Caki2 (cell line): ENCODE measurements around the gene CADPS2. TPM values are rescaled to one million over a fixed set of nuclear protein-coding genes. Genes with fewer than 3 reads are reported as not detected.

Experiments used
- DNase-seq: peaks from one replicate; pipeline ENCODE4 v3.0.0-alpha.2; 2015; ENCODE audit warnings: low read depth
- in situ Hi-C: cut with HindIII; loops from 2 replicates; pipeline ENCODE4 v1.10.0; 2016; ENCODE audit warnings: low sequenced_read_pairs, low pct_unique_long_range_greater_than_20kb, mixed read lengths
- total RNA-seq: library from RNA; depleted of rRNA; stranded (reverse); fragments of >200 nt; shearing (Covaris generic); gene quantifications from 2 replicates; pipeline ENCODE4 v1.2.3, GENCODE V29; 2014; ENCODE audit warnings: low replicate concordance

CADPS2 gene
- total RNA-seq, 1 experiment from 2014 or later: 6.5 TPM

GRCh38 chr7:122597277-122597676 is 289.0 kb downstream of the CADPS2 start:
- in situ Hi-C loops: no loop called here
- DNase-seq: no peak

- in situ Hi-C loops: no loop called here
- DNase-seq: no peak
These were observed 290.4 kb downstream of the CADPS2 start for GRCh38 chr7:122595885-122596284.

DNA sequence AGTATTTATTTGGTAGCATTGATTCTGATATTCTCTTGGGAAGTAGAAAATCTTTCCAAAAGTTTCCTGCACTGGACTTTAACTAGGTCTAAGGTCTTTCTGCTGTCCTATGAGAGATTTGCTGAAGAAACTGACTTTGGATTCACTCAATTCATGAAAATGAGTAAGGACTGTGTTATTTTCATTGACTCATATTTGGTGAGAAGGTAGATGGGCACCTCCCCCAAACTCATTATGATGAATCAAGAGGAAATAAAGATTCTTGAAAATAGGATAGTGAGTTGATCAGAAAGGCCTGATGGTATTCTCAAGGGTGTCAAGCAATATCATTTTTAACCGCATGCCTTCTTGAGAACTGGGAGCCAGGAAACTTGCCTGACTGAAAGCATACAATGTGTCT is 297.6 kb downstream of the CADPS2 start:
- in situ Hi-C loops: no loop called here
- no peak for DNase-seq

DNA sequence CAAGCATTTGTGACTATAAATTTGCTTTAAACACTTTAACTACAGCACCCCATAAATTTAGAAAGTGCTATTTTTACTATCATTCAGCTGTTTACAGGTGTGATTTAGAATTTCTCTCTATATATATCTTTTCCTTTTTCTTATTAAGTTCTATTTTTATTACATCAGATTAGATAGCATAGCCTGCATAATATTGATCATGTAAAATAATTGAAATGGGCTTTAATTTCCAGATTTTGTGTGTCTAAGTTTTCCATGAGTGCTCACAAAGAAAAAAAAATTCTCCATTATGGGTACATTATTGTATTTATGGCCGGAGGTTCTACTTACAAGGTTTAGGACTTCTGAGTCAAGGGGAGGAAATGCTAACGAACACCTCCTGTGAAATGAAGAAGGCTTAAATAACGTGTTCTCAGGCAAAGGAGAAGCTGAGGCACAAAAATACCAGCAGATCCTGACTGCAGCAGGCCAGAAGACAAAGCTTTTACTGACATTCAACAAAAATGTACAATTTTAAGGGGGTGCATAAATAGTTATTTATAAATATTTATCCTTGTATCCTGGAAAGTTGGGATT is 301.5 kb downstream of the CADPS2 start:
- in situ Hi-C loops: no loop called here
- DNase-seq: no peak

- in situ Hi-C loops: no loop called here
- DNase-seq: no peak
These were observed 307.9 kb downstream of the CADPS2 start for GRCh38 chr7:122578350-122578749.

DNA sequence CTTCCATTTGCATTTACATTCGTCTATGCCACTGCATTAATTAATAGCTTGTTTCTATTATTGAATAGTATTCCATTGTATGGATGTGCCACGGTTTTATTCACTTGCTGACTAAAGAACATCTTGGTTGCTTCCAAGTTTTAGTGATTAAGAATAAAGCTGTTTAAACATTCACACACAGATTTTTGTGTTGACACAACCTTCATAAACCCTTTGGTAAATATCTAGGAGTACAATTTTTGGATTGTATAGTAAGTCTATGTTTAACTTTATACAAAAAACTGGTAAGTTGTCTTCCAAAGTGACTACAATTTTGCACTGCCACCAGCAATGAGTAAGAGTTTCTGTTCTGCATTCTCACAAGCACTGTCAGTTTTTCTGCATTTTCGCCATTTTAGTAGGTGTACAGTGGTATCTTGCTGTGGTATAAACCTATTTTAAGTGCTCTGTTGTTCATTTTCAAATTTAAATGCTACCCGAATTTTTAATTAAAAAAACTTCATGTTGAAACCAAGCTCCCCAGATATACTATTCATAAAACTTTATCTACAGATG is 308.7 kb downstream of the CADPS2 start:
- in situ Hi-C loops: no loop called here
- no peak for DNase-seq

DNA sequence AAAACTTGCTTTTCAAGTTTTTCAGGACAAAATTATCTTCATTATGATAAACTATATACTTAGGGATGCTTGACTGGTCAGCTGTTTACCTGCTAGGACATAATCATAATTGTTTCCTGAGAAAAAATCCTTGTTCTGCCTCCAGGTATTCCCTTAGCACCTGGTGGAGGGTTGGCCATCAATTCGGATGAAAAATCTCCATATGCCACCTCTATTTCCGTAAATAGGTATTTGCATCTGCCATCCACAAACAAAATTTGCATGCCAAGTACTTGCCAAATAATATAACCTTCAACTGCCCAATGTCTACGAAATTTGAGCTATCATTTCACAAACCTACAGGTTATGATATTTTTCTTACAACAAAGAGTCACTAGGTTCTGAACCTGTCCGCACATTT is 313.6 kb downstream of the CADPS2 start:
- in situ Hi-C loops: no loop called here
- DNase-seq: no peak

DNA sequence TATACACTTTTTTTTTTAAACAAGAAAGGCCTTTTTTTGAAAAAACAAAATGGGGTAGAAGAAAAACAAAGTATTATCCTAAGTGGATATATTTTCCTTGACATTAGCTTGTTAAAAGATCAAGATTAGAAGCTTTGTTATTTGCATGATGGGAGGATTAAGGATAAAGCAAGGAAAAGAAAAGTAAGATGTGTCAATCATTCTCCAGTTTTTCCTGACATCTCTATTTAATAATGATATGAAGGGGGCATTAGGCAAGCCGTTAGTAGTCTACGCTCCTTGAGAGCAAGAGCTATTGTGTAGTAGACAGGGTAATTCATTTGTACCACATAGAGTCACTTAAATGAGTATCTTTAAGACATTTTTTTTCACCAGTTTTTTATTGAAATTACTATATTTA is 324.9 kb downstream of the CADPS2 start:
- in situ Hi-C loops: no loop called here
- DNase-seq: no peak

DNA sequence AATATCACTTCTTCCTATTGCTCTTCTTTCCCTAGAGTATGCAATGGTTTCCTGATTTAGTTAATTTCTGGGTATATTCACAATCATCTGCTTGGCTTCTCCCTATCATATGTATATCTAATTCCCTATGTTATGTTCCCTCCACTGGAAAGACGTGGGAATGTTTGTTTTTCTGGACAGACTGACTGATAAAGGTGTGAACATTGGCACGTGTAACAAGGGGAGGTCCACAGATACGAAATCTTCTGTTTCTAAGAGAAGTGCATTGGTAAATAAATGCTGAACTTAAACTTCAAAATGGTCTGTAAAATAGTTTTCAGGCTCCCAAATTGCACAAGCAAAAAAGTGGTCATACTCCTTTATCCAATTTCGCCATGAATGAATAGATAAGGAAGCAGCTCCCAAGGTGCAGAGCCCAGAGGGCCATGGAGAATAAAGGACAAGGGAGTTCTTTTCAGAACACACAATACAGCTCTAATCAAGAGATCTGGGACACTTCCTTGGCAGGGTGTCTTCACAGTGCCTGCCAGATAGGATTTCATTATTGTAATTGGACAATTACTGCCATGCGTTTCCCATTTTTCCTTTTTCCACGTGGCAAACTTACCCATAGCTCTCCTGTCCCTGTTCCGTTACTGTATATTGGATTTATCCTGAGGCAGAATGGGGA is 329.3 kb downstream of the CADPS2 start:
- in situ Hi-C loops: no loop called here
- DNase-seq: no peak

- no peak for DNase-seq
- in situ Hi-C loops: no loop called here
These were observed 330.0 kb downstream of the CADPS2 start for GRCh38 chr7:122556219-122556618.

DNA sequence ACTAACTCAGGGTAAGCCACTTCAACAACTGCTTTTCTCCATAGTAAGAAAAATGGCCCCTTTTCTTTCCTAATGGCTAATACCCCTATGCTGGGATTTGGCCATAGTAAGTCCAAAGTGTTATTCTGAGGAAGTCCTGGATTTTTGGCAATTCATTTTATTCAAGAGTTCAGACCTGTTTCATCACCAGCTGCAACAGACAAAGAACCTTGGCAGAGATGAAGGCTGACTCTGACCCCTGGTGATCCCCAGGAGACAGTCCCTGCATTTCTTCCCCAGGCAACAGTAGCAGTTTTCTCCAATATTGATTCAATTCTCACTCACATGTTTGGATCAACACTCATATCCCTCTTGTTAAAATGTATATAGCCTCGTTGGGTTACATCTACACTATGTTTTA is 332.5 kb downstream of the CADPS2 start:
- no peak for DNase-seq
- in situ Hi-C loops: no loop called here

DNA sequence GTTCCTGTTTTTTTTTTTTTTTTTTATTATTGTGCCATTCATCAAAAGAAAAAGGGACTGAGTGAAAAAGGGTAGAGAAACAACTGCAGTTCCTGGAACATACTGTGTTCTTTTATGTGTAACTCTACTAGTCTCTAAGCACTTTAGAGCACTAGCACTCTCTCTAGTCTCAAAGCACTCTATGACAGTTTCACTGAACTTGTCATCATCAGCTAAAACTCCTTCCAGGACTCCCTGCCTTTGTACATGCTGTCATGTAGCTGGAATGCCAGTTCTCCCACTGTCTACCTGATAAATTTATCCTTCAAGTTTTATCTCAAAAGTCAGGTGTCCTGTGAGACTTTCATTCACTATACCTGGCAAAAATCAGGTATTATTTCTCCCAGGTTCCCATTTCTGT is 333.5 kb downstream of the CADPS2 start:
- no peak for DNase-seq
- in situ Hi-C loops: no loop called here

DNA sequence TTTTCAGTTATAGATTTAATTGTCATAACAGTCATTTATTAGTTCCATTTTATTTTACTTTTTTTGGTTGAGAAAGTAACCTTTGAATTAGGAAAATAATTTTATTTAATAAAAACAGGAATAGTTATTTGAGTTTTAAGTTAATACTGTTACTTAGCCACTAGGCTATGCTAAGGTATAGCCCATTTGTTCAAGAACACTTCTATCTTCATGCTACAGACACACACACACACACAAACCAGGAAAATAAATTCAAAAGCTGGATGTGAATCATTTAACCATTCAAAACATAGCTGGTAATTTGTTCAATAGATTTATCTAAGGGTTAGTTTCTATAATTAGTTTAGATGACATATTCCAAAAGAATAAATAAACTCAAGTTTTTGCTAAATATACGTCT is 335.7 kb downstream of the CADPS2 start:
- DNase-seq: no peak
- in situ Hi-C loops: no loop called here

DNA sequence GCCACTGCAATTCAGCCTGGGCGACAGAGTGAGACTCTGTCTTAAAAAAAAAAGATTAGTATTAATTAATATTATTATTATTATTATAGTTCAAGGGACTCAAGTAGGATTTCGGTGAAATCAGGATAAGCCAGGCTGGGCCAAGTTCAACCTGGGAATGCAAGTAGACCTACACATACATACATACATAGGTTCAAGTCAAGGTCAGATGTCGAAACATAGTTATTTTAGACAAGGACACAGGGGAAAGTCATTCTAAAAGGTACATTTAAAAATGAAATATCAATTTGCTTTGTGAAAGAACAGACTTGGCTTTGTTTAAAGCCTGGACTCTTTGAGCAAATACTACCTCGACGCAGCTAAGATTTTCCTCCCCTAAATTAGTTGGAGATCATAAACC is 336.7 kb downstream of the CADPS2 start:
- DNase-seq: no peak

DNA sequence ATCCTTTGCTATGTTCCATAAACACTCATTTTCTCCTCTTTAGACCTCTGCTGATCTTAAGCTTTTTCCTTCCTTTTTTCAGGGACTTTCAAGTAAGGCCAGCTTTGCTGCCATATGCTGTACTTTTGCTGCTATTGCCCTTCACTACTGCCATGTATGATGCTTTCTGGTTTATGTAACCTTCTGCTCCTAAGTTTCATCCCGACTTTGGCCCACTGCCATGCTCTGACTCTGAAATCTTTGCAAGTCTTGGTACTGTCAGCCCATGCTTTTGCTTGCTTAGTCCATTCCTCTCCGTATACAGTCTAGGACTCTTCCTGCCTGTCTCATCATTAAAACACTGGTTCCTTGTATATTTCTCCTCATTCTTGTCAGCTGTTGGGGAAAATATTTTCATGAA is 339.8 kb downstream of the CADPS2 start:
- DNase-seq: no peak
- in situ Hi-C loops: no loop called here

More for the DNA sequence above, 336.7 kb downstream of the CADPS2 start:
- in situ Hi-C loops: no loop called here

DNA sequence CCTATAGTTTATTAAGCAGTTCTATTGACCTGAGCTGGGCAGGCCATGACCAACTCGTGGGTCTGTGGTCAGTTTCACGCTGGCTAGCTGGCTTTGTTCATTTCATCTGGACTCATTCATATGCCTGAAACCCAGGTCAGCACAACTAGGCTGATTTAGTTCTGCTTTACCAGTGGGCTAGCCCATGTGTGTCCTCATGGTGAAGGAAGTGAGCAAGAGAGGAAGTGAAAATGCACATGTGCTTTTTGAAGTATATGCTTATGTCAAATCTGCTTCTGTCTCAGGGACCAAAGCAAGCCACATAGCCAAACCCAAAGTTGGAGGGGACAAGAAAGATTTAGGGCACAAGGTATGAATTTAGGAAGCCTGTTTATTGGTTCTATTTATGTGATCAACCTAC is 341.8 kb downstream of the CADPS2 start:
- DNase-seq: no peak
- in situ Hi-C loops: no loop called here

GRCh38 chr7:122543891-122544290 is 342.4 kb downstream of the CADPS2 start:
- DNase-seq: no peak
- in situ Hi-C loops: no loop called here

- no peak for DNase-seq
- in situ Hi-C loops: no loop called here
These were observed 343.1 kb downstream of the CADPS2 start for GRCh38 chr7:122543166-122543565.

GRCh38 chr7:122535086-122535485 is 351.2 kb downstream of the CADPS2 start:
- in situ Hi-C loops: no loop called here
- no peak for DNase-seq
